Activated naive CD4-positive, alpha-beta T cell treated with anti-CD3 and anti-CD28 coated beads, Interleukin-2, amount 10 ng/mL, durations not matched to agents 7 days and 5 days (primary cell): ENCODE results near the gene POTED.
"Not testable (repeated sequence)": the region's sequence is repeated elsewhere in the genome, so short reads cannot be mapped to it uniquely, and the experiment has no call there.

Source experiments
- CTCF ChIA-PET: fragments of 350-600 bp; sonication (Branson Sonifier 250); formaldehyde crosslinking; loops from one replicate; lab custom pipeline; 2021; ENCODE audit warnings: antibody characterized with exemption; lab: Charles Lee
- DNase-seq: peaks from one replicate; pipeline ENCODE4 v3.0.0-alpha.2; 2020
- H3K27ac Mint-ChIP-seq: one replicate; pipeline ENCODE4 v1.8.0; 2021; ENCODE audit warnings: mild to moderate bottlenecking, moderate library complexity, mixed read lengths
- H3K27me3 Mint-ChIP-seq: one replicate; pipeline ENCODE4 v1.8.0; 2021; ENCODE audit warnings: mild to moderate bottlenecking, mixed read lengths
- H3K36me3 Mint-ChIP-seq: one replicate; pipeline ENCODE4 v1.8.0; 2021; ENCODE audit warnings: mixed read lengths
- H3K4me1 Mint-ChIP-seq: one replicate; pipeline ENCODE4 v1.8.0; 2021; ENCODE audit warnings: mixed read lengths
- H3K4me3 Mint-ChIP-seq: one replicate; pipeline ENCODE4 v1.8.0; 2021; ENCODE audit warnings: mild to moderate bottlenecking, moderate library complexity, mixed read lengths
- H3K9me3 Mint-ChIP-seq: one replicate; pipeline ENCODE4 v1.8.0; 2021; ENCODE audit warnings: mixed read lengths

The POTED gene

GRCh38 chr21:13609477-13609876, at the start of gene POTED:
Gene POTED, plus strand, starts transcription at chr21:13609777. Its CDS starts 452 bp downstream, at chr21:13610229.
- H3K27ac Mint-ChIP-seq, H3K27me3 Mint-ChIP-seq, H3K4me3 Mint-ChIP-seq, H3K9me3 Mint-ChIP-seq, DNase-seq, H3K36me3 Mint-ChIP-seq, CTCF ChIA-PET, H3K4me1 Mint-ChIP-seq: not testable (repeated sequence)

DNA sequence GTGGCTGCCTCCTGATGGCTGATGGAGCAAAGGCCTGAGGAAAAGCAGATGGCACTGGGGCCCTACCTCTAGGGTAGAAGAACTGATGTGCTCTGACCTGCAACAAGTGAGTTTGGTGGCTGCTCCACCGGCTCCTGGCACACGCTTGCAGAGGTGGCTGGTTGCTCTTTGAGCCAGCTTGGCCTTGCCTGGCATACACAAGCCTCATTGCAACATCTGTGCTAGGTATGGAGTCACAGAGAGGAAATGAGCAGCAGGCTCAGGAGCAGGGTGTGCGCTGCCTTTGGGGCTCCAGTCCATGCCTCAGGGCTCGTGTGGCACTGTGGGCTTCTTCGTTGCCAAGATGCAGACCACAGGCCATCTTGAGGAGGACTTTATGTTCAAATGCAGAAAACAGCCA, 40.5 kb downstream of the POTED start:
- H3K4me1 Mint-ChIP-seq, H3K9me3 Mint-ChIP-seq, H3K4me3 Mint-ChIP-seq, H3K36me3 Mint-ChIP-seq, H3K27ac Mint-ChIP-seq, H3K27me3 Mint-ChIP-seq, DNase-seq, CTCF ChIA-PET: not testable (repeated sequence)

DNA sequence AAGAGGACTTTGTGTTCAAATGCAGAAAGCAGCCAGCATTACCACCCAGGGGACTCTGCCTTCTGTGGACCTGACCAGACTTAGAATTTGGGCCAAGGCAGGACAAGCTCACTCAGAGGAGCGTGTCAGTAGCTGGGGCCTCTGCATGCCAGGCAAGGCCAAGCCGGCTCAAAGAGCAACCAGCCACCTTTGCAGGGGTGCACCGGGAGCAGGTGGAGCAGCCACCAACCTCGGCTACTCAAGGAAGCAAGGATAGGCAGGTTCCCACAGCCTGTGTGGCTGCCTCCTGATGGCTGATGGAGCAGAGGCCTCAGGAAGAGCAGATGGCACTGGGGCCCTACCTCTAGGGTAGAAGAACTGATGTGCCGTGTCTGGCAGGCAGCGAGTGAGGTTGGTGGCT, 42.2 kb downstream of the POTED start:
- peak; percentile 5 for DNase-seq
- H3K4me3 Mint-ChIP-seq, H3K36me3 Mint-ChIP-seq, H3K4me1 Mint-ChIP-seq, H3K27me3 Mint-ChIP-seq, H3K27ac Mint-ChIP-seq, CTCF ChIA-PET, H3K9me3 Mint-ChIP-seq: not testable (repeated sequence)
